Esophagus muscularis mucosa (tissue), 4 donors: ENCODE data around the gene PET100. TPM values are rescaled to one million over a fixed set of nuclear protein-coding genes. Genes with fewer than 3 reads are reported as not detected.

Experiments used
- DNase-seq: peaks from one replicate; pipeline ENCODE4 v3.0.0-alpha.2; 2017; ENCODE audit errors: extremely low spot score
- H3K27ac ChIP-seq, 4 donors: fragments of 200-600 bp; sonication (generic); replicated peaks in 1 of 4; 1 replicate in 3 of 4; 2 replicates in 1 of 4; pipeline ENCODE4 v1.5.1; 2016 to 2019; ENCODE audit warnings: mild to moderate bottlenecking in 1 of 4
- H3K27me3 ChIP-seq, 4 donors: fragments of 200-600 bp; sonication (generic); one replicate each; pipeline versions ENCODE4 v1.5.1 to v1.6.0; 2016 to 2019
- H3K36me3 ChIP-seq, 4 donors: fragments of 200-600 bp; sonication (generic); one replicate each; pipeline ENCODE4 v1.5.1; 2016 to 2019
- H3K4me1 ChIP-seq, 4 donors: fragments of 200-600 bp; sonication (generic); one replicate each; pipeline ENCODE4 v1.5.1; 2016 to 2019
- H3K4me3 ChIP-seq, 4 donors: fragments of 200-600 bp; sonication (generic); 1 replicate in 2 of 4; 2 replicates in 2 of 4; pipeline ENCODE4 v1.5.1; 2016 to 2019; ENCODE audit warnings: mild to moderate bottlenecking in 4 of 4, moderate library complexity in 1 of 4
- H3K9me3 ChIP-seq, 4 donors: fragments of 200-600 bp; sonication (generic); 1 replicate in 3 of 4; 2 replicates in 1 of 4; pipeline ENCODE4 v1.5.1; 2016 to 2019
- EP300 ChIP-seq: sonication (generic); formaldehyde crosslinking; IDR thresholded peaks from one replicate; pipeline ENCODE4 v1.6.1; 2017; ENCODE audit warnings: antibody characterized with exemption
- POLR2A ChIP-seq: fragments of 450-650 bp; IDR thresholded peaks from one replicate; pipeline ENCODE4 v1.6.1; 2017; ENCODE audit warnings: antibody characterized with exemption, moderate library complexity, mild to moderate bottlenecking, low read depth
- POLR2AphosphoS5 ChIP-seq, 2 donors: sonication (generic); formaldehyde crosslinking; IDR thresholded peaks; one replicate each; pipeline ENCODE4 v1.6.1; 2017; ENCODE audit warnings: antibody characterized with exemption in 2 of 2
- whole genome bisulfite sequencing: methylation state at CpG from one replicate; pipeline ENCODE4 v1.1.5; 2018; 5-methylcytosine and 5-hydroxymethylcytosine counted together
- intact Hi-C: fragments of 100-400 bp; cut with DNase I; formaldehyde crosslinking; loops from one replicate; pipeline ENCODE4 v1.15.1; 2023
- total RNA-seq, 4 donors: library from RNA; depleted of rRNA; stranded (reverse); fragments of >200 nt; gene quantifications; one replicate each; pipeline versions ENCODE4 v1.1.0 to v1.2.1, GENCODE V29; 2016
- TF ChIP-seq, protein P1 (sequence below), 3 experiments: fragments of 200-600 bp in 2 of 3; fragments of 450-650 bp in 1 of 3; sonication (generic) in 2 of 3; IDR thresholded peaks; one replicate each; pipeline ENCODE4 v1.5.1; 2017 to 2019; ENCODE audit warnings: antibody characterized with exemption in 3 of 3, mild to moderate bottlenecking in 2 of 3, moderate library complexity in 1 of 3

The PET100 gene
- total RNA-seq, 4 donors from 2014 or later = 19.5 to 80.9 (median 26.2) TPM

- WGBS = 92% methylated on average over 18 of the region's 20 CpGs
- H3K4me3 ChIP-seq = no peak overlapping the region
- TF ChIP-seq POLR2A (no peak), POLR2AphosphoS5 (IDR thresholded peaks at IDR 0.05) (no peak), EP300 (no peak)
- TF ChIP-seq, protein P1, sequence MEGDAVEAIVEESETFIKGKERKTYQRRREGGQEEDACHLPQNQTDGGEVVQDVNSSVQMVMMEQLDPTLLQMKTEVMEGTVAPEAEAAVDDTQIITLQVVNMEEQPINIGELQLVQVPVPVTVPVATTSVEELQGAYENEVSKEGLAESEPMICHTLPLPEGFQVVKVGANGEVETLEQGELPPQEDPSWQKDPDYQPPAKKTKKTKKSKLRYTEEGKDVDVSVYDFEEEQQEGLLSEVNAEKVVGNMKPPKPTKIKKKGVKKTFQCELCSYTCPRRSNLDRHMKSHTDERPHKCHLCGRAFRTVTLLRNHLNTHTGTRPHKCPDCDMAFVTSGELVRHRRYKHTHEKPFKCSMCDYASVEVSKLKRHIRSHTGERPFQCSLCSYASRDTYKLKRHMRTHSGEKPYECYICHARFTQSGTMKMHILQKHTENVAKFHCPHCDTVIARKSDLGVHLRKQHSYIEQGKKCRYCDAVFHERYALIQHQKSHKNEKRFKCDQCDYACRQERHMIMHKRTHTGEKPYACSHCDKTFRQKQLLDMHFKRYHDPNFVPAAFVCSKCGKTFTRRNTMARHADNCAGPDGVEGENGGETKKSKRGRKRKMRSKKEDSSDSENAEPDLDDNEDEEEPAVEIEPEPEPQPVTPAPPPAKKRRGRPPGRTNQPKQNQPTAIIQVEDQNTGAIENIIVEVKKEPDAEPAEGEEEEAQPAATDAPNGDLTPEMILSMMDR (IDR thresholded peaks at IDR 0.05) = no peak
- intact Hi-C loops = no loop called here
- no peaks in the 10 kb centered on the region for H3K36me3 ChIP-seq
- peaks cover 0 to 88% (median 2%) of the 10 kb centered on the region in 4 donors for H3K27me3 ChIP-seq
- H3K4me1 ChIP-seq = no peaks in the 10 kb centered on the region
- no peak overlapping the region for H3K27ac ChIP-seq
- no peaks in the 10 kb centered on the region for H3K9me3 ChIP-seq
- no peak for DNase-seq
These were observed 14.9 kb downstream of the PET100 start for GRCh38 chr19:7644550-7644877.

DNA sequence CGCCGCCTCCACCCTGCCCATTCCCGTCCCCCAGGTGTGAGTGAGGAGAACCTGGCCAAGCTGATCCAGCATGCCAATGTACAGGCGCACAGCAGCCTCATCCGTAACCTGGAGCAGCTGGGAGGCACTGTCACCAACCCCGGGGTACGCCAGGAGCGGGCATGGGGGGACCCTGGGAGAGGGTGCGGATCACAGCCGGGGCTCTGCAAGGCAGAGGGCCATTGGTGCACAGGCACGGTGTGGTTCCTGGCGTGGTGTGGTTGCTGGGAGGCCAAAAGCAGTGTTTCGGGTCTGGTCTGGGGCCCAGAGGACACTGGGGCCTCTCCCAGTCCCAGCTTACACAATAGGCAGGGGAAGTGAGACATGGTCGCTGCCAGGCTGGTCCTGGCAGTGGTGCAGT lies 15.6 kb downstream of the PET100 start:
- no peak for DNase-seq
- intact Hi-C loops = no loop called here
- 87% methylated on average over 13 of the region's 14 CpGs for WGBS
- no peaks in the 10 kb centered on the region for H3K9me3 ChIP-seq
- H3K4me1 ChIP-seq = no peaks in the 10 kb centered on the region
- H3K27me3 ChIP-seq = peaks cover 0 to 91% (median 2%) of the 10 kb centered on the region in 4 donors
- no peaks in the 10 kb centered on the region for H3K36me3 ChIP-seq
- H3K27ac ChIP-seq = no peak overlapping the region
- H3K4me3 ChIP-seq = no peak overlapping the region
- TF ChIP-seq EP300 (no peak), POLR2AphosphoS5 (IDR thresholded peaks at IDR 0.05) (no peak), POLR2A (no peak)
- TF ChIP-seq, protein P1 (IDR thresholded peaks at IDR 0.05) = no peak

GRCh38 chr19:7645656-7646425 lies 16.2 kb downstream of the PET100 start:
- no peak for DNase-seq
- intact Hi-C loops = no loop called here
- Histone ChIP-seq H3K4me1 (no peaks in the 10 kb centered on the region), H3K36me3 (no peaks in the 10 kb centered on the region), H3K4me3 (no peak overlapping the region), H3K27ac (no peak overlapping the region), H3K27me3 (peaks cover 0 to 91% (median 2%) of the 10 kb centered on the region in 4 donors), H3K9me3 (no peaks in the 10 kb centered on the region)
- TF ChIP-seq POLR2A = no peak
- no peak for TF ChIP-seq EP300
- TF ChIP-seq, protein P1 (IDR thresholded peaks at IDR 0.05) = no peak
- TF ChIP-seq POLR2AphosphoS5 (IDR thresholded peaks at IDR 0.05) = no peak
- WGBS = 55% methylated on average over 17 of the region's 20 CpGs

DNA sequence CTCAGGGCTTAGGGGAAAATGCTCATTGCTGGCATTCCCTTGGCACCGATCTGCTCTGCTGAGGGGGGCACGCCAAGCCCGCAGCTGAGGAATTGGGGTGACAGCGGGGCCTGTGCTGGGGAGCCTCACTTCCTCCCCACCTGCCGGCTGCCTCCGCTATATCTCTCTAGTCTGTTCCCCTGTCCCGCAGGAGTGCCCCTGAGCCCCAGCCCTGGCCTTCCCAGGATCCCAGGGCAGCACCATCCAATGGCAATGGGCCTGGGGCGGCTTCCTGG lies 16.8 kb downstream of the PET100 start:
- 89% methylated on average over 6 of the region's 8 CpGs for WGBS
- H3K27me3 ChIP-seq = peaks cover 0 to 91% (median 2%) of the 10 kb centered on the region in 4 donors

More for the DNA sequence above, 16.8 kb downstream of the PET100 start:
- Histone ChIP-seq H3K4me1 (no peaks in the 10 kb centered on the region), H3K4me3 (no peak overlapping the region), H3K9me3 (no peaks in the 10 kb centered on the region), H3K27ac (no peak overlapping the region), H3K36me3 (no peaks in the 10 kb centered on the region)
- intact Hi-C loops = no loop called here
- no peak for TF ChIP-seq POLR2A
- no peak for TF ChIP-seq POLR2AphosphoS5 (IDR thresholded peaks at IDR 0.05)
- TF ChIP-seq EP300 = no peak
- TF ChIP-seq, protein P1 (IDR thresholded peaks at IDR 0.05) = no peak
- DNase-seq = no peak
